GM12864 (cell line): Measurements from ENCODE around the gene ADAMTS18.

Experiments
- DNase-seq: peaks from one replicate; pipeline ENCODE4 v3.0.0-alpha.2; 2011; ENCODE audit warnings: low read depth
- H3K4me3 ChIP-seq: 2 replicates; pipeline ENCODE4 v1.5.1; 2011; ENCODE audit warnings: mild to moderate bottlenecking, low read depth, low read length, control low read depth
- TF ChIP-seq, protein P1 (sequence below): IDR thresholded peaks from 2 replicates; pipeline ENCODE4 v1.5.1; 2011; ENCODE audit warnings: low read depth, mild to moderate bottlenecking, moderate library complexity, low read length, control low read depth, inconsistent platforms; ENCODE audit errors: missing control alignments

ADAMTS18 gene

DNA sequence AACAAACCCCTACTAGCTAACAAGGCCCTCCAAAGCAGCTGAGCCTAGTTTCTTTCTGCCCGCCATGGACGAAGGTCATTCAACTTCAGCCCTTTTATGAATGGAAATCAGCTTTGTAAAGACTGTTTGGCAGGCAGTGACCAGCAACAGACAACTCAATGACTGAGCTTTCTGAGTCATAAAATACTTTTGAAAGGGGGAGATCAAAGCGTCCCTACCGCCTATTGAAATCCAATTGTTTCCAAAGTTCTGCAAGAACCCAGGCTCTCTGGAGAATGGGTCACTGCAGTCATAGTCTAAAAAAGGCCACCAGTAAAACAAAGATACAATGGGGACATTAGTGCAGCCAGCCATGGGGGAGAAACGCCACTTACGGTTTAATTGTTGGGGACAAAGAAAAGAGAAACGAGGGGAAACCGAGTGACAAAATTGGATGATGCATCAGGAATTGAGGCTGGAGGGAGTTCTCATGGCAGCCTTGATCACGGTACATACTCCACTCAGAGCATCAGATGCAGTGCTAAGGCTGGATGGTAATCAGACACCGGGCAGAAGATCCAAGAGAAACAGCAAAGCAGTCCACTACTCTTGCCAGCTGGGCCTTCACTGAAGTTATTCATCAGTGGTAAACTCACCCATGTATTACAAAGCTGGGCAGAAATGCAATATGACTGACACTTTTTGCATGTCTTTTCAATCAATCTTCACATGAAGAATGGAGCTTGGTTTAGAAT is 9.8 kb downstream of the ADAMTS18 start:
- TF ChIP-seq, protein P1, sequence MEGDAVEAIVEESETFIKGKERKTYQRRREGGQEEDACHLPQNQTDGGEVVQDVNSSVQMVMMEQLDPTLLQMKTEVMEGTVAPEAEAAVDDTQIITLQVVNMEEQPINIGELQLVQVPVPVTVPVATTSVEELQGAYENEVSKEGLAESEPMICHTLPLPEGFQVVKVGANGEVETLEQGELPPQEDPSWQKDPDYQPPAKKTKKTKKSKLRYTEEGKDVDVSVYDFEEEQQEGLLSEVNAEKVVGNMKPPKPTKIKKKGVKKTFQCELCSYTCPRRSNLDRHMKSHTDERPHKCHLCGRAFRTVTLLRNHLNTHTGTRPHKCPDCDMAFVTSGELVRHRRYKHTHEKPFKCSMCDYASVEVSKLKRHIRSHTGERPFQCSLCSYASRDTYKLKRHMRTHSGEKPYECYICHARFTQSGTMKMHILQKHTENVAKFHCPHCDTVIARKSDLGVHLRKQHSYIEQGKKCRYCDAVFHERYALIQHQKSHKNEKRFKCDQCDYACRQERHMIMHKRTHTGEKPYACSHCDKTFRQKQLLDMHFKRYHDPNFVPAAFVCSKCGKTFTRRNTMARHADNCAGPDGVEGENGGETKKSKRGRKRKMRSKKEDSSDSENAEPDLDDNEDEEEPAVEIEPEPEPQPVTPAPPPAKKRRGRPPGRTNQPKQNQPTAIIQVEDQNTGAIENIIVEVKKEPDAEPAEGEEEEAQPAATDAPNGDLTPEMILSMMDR = no peak
- no peak overlapping the region for H3K4me3 ChIP-seq
- DNase-seq = no peak

DNA sequence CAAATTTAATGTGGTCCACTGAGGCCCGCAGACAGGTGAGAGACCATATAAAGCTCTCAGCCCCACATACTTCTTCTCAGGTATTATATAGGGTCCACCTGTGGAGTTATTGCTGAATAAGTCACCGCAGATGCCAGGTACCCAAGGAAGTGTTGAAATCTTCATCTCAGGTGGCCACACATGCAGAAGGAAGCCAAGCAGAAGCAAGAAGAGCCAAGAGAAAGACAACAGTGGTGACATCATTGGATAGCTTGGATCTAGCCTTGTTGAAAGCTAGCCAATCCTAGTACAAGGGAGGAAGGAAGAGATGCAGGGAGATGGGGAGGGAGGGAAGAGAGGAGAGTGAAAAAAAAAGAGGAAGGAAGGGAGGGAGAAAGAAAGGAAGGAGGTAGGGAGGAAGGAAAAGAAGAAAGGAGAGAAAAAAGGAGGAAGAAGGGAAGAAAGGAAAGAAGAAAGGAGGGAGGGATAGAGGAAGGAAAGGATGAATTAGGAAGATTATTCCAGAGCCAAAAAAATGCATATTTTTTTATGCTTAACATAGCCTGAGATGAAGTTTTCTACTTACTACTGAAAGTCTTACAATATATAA is 12.5 kb downstream of the ADAMTS18 start:
- TF ChIP-seq, protein P1 = no peak
- no peak overlapping the region for H3K4me3 ChIP-seq
- no peak for DNase-seq

DNA sequence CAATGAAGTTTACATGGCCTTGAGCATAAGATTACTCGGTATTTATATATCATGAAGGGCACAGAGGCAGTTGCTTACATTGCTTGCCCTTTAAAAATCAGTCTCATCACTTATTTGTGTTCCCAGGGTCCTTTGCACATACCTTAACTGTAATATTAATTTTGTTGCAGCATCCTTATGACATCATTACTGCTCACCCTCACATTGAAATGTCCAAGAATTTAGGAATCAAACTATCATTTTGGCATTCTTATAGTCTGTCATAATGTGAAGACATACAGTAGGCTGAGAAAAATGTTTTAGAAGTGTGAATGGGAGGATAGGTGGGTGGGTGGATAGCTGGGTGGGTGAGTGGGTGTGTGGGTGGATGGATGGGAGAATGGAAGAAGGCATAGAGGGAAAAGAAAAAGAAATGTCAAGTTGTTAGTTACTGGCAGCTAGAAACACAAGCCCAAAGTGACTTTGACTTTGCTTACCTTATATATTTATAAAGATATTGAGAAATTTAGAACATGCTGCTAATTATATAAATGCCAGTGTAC is 17.8 kb downstream of the ADAMTS18 start:
- no peak overlapping the region for H3K4me3 ChIP-seq
- DNase-seq = no peak
- TF ChIP-seq, protein P1 = no peak

DNA sequence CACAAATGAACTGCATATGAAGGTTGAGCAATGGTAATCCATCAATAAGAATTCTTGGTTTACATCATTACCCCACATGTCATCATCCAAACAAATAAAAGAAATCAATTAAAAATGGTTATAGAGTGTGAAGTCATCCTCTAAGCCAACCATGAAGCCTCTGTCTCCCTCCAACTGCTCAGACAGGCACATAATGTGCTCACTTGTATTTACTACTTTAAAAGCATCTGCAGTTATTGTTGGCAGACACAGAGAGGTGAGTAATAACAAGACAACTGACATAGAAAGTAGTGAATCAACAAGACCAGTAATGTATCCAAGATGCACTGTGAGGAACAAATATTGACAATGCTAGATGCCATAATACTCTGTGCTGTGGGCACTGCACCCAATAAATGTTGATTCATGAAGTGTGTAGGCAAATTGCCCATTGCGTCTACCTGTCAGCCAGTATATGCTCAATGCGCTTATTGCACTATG is 20.0 kb downstream of the ADAMTS18 start:
- TF ChIP-seq, protein P1 = no peak
- no peak overlapping the region for H3K4me3 ChIP-seq
- DNase-seq = no peak

DNA sequence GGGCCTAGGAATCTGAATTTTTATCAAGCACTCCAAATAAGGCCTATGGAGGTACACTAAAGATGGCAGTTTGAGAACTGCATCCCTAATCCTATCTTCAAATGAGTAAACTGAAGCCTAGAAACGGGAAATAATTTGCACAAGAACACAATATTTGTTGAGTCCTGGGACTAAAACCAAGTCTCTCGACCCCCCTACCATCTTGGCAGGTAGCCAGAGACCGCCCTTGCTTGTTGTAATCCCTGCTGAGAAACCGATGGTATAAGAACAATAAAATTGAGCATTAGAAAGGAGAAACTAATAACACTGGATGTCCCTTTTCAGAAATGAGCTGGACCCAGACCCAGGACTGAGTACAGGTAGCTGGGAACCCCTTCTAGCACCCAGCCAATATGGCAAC is 24.4 kb downstream of the ADAMTS18 start:
- no peak for DNase-seq
- TF ChIP-seq, protein P1 = no peak
- no peak overlapping the region for H3K4me3 ChIP-seq

DNA sequence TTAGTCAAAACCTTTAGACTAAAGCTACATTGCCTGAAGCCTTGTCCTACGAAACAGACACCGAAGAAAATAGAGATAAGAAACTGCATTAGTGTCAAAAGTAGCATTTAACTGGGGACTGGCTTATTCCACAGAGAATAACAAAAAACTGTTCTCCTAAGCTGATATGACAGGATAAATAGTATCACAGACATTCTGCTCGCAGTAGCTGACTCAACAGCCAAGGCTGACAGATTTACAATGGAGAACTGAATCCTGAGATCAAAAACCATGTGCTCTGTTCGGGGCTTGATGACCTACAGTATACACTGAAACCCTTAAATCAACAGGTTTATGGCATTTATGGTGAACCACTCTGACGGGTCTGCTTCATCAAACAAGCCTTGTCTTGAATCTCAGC is 25.5 kb downstream of the ADAMTS18 start:
- TF ChIP-seq, protein P1 = no peak
- no peak for DNase-seq

More for the DNA sequence above, 25.5 kb downstream of the ADAMTS18 start:
- no peak overlapping the region for H3K4me3 ChIP-seq
